ENCODE measurements around the gene FURIN.
"Not testable (repeated sequence)": the region's sequence is repeated elsewhere in the genome, so short reads cannot be mapped to it uniquely, and the experiment has no call there.

FURIN gene

GRCh38 chr15:90914305-90915080 is 46.1 kb downstream of the FURIN start:
- DNase-seq, result no peak

GRCh38 chr15:90915216-90915807 is 46.9 kb downstream of the FURIN start:
- DNase-seq, result no peak

- DNase-seq, result peak in 5 of 56 donors; percentile 8 to 20 (median 15)
These were observed 47.5 kb downstream of the FURIN start for GRCh38 chr15:90915808-90916440.

- no peak for DNase-seq
These were observed 48.1 kb downstream of the FURIN start for GRCh38 chr15:90916461-90916860.

- no peak for DNase-seq
These were observed 49.2 kb downstream of the FURIN start for GRCh38 chr15:90917569-90917968.

GRCh38 chr15:90918034-90918788 is 49.8 kb downstream of the FURIN start:
- no peak for DNase-seq

GRCh38 chr15:90918835-90919234 is 50.4 kb downstream of the FURIN start:
- no peak for DNase-seq

- DNase-seq, result no peak
These were observed 53.5 kb downstream of the FURIN start for GRCh38 chr15:90921887-90922286.

GRCh38 chr15:90922712-90923322 is 54.4 kb downstream of the FURIN start:
- not testable (repeated sequence) for DNase-seq

- no peak for DNase-seq
These were observed 56.0 kb downstream of the FURIN start for GRCh38 chr15:90924375-90924774.

GRCh38 chr15:90926766-90927165 is 58.4 kb downstream of the FURIN start:
- DNase-seq, result not testable (repeated sequence)

GRCh38 chr15:90928106-90928505 is 59.7 kb downstream of the FURIN start:
- not testable (repeated sequence) for DNase-seq

- no peak for DNase-seq
These were observed 61.0 kb downstream of the FURIN start for GRCh38 chr15:90929246-90930019.

GRCh38 chr15:90930861-90931574 is 62.6 kb downstream of the FURIN start:
- DNase-seq, result no peak

GRCh38 chr15:90931575-90931827 is 63.1 kb downstream of the FURIN start:
- no peak for DNase-seq

- peak in 55 of 56 donors; percentile 11 to 93 (median 64) for DNase-seq
These were observed 63.7 kb downstream of the FURIN start, which contains the start of gene HDDC3 for GRCh38 chr15:90931828-90932659. TSS of gene HDDC3 (minus strand) at chr15:90932549. CDS start at chr15:90932540, 9 bp downstream.

GRCh38 chr15:90932660-90932991 is 64.2 kb downstream of the FURIN start:
- no peak for DNase-seq
